ENCODE data around the gene CTNNA3. TPM values are rescaled to one million over a fixed set of nuclear protein-coding genes. Genes with fewer than 3 reads are reported as not detected.

CTNNA3 gene
- total RNA-seq, 1 donor from 2014 or later, result under 0.01 TPM

GRCh38 chr10:67662415-67662814 lies 33.6 kb downstream of the CTNNA3 start:
- Histone ChIP-seq H3K9me3 (no peaks in the 10 kb centered on the region), H3K27ac (no peak overlapping the region), H3K27me3 (no peaks in the 10 kb centered on the region), H3K36me3 (no peaks in the 10 kb centered on the region), H3K4me1 (no peaks in the 10 kb centered on the region), H3K4me3 (no peak overlapping the region)
- intact Hi-C loops (cut with DNase I), result no loop called here
- no peak for TF ChIP-seq CTCF (IDR thresholded peaks at IDR 0.05)
- DNase-seq (ENCODE audit: low spot score in 2 of 2), result no peak

- H3K27ac ChIP-seq, result no peak overlapping the region
- no peaks in the 10 kb centered on the region for H3K36me3 ChIP-seq
- TF ChIP-seq CTCF (IDR thresholded peaks at IDR 0.05), result no peak
- H3K27me3 ChIP-seq, result no peaks in the 10 kb centered on the region
- H3K9me3 ChIP-seq, result no peaks in the 10 kb centered on the region
- intact Hi-C loops (cut with DNase I), result no loop called here
- no peaks in the 10 kb centered on the region for H3K4me1 ChIP-seq
- H3K4me3 ChIP-seq, result no peak overlapping the region
- DNase-seq (ENCODE audit: low spot score in 2 of 2), result no peak
These were observed 36.5 kb downstream of the CTNNA3 start for GRCh38 chr10:67659497-67659896.

- intact Hi-C loops (cut with DNase I), result no loop called here
- Histone ChIP-seq H3K36me3 (no peaks in the 10 kb centered on the region), H3K4me1 (no peaks in the 10 kb centered on the region), H3K9me3 (no peaks in the 10 kb centered on the region), H3K27ac (no peak overlapping the region), H3K27me3 (no peaks in the 10 kb centered on the region), H3K4me3 (no peak overlapping the region)
- TF ChIP-seq CTCF (IDR thresholded peaks at IDR 0.05), result no peak
- DNase-seq (ENCODE audit: low spot score in 2 of 2), result no peak
These were observed 38.2 kb downstream of the CTNNA3 start for GRCh38 chr10:67657775-67658174.

GRCh38 chr10:67650558-67650957 lies 45.4 kb downstream of the CTNNA3 start:
- Histone ChIP-seq H3K27ac (no peak overlapping the region), H3K9me3 (no peaks in the 10 kb centered on the region), H3K36me3 (no peaks in the 10 kb centered on the region), H3K27me3 (no peaks in the 10 kb centered on the region), H3K4me3 (no peak overlapping the region), H3K4me1 (no peaks in the 10 kb centered on the region)
- DNase-seq (ENCODE audit: low spot score in 2 of 2), result no peak
- TF ChIP-seq CTCF (IDR thresholded peaks at IDR 0.05), result no peak
- intact Hi-C loops (cut with DNase I), result no loop called here

DNA sequence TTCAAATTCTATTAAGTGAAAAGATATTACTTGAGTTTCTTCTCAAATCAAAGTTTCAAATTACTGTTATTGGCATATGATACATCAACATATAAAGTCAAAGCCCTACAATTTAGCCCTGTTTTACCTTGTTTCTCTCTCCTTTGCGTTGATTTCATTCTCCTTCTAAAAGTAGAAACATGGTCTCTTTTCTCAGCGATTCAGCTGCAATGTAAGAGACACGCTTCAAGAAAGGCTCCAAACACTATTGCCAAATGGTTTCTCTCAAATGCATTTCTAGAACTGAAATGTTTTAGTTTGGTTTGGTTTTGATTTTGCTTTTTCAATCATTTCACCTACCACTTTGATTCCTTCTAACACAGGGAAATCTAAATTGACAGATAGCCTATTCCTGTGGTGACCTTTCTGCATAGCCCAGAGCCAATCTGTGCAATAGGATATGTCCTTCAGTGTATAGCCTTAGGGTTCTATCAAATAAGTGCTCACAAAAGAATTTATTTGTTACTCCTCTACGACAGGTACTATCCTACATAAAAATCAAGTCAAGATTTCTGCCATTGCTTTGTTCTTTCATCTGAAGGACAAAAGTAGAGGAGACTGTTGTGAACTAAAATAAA lies 47.3 kb downstream of the CTNNA3 start:
- H3K9me3 ChIP-seq, result no peaks in the 10 kb centered on the region
- H3K36me3 ChIP-seq, result no peaks in the 10 kb centered on the region
- TF ChIP-seq CTCF (IDR thresholded peaks at IDR 0.05), result no peak

DNA sequence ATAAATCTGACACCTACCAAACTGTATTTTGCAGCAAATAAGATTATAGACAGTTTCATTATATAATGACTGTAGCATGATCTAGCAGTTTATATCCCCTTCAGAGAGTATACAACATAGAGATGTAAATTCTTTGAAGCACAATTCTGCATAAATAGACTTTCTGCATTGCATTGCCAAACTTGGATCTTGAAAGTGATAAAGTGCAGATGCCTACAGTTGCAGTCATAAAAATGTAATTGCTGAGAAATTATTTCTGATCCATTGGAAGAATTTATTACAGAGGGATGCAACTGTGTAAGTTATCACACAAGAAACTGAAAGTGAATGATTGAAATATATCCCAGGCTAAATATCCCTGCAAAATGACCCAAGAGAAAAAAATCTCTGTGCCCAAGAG lies 65.1 kb downstream of the CTNNA3 start:
- DNase-seq (ENCODE audit: low spot score in 2 of 2), result no peak
- no peak for TF ChIP-seq CTCF (IDR thresholded peaks at IDR 0.05)
- intact Hi-C loops (cut with DNase I), result no loop called here

More for the DNA sequence above, 47.3 kb downstream of the CTNNA3 start:
- no peak overlapping the region for H3K4me3 ChIP-seq
- H3K27ac ChIP-seq, result no peak overlapping the region
- intact Hi-C loops (cut with DNase I), result no loop called here
- no peak for DNase-seq (ENCODE audit: low spot score in 2 of 2)
- no peaks in the 10 kb centered on the region for H3K27me3 ChIP-seq
- H3K4me1 ChIP-seq, result no peaks in the 10 kb centered on the region

More for the DNA sequence above, 65.1 kb downstream of the CTNNA3 start:
- H3K4me1 ChIP-seq, result no peaks in the 10 kb centered on the region
- no peaks in the 10 kb centered on the region for H3K27me3 ChIP-seq
- H3K36me3 ChIP-seq, result no peaks in the 10 kb centered on the region
- no peak overlapping the region for H3K27ac ChIP-seq
- no peak overlapping the region for H3K4me3 ChIP-seq
- no peaks in the 10 kb centered on the region for H3K9me3 ChIP-seq

All from ascending aorta (tissue), 2 donors.